Measurements from ENCODE around the gene APOBEC3F.
A peak's percentile ranks its signal among the peaks of the same experiment; 100 is the strongest.
"Not testable (repeated sequence)": the region's sequence is repeated elsewhere in the genome, so short reads cannot be mapped to it uniquely, and the experiment has no call there.

APOBEC3F gene

DNA sequence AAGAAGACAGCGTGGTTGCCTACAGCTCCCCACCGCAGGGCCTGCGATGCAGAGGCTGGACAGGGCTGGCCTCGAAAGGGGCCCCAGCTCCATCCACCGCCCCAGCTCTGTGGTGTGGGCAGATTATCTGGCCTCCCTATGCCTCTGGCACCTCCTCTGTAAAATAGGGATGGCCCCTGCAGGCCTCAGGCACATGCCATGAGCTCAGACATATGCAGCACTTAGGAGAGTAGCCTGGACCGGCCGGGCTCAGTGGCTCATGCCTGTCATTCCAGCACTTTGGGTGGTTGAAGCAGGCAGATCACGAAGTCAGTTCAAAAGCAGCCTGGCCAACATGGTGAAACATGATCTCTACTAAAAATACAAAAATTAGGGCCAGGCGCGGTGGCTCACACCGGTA, 12.4 kb upstream of the APOBEC3F start:
- no peak for DNase-seq

DNA sequence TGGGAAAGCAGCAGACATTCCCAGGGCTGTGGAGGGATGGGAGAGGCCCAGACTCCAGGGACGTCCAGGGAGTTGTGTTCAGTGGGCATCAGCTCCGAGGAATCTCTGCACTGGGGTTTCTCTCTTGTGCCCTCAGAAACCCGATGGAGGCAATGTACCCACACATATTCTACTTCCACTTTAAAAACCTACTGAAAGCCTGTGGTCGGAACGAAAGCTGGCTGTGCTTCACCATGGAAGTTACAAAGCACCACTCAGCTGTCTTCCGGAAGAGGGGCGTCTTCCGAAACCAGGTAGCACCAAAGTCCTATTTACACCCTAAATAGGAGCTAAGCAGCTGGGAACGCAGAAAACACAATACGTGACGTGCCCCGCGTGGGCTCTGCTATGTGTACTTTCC, 11.4 kb upstream of the APOBEC3F start:
- DNase-seq = no peak

DNA sequence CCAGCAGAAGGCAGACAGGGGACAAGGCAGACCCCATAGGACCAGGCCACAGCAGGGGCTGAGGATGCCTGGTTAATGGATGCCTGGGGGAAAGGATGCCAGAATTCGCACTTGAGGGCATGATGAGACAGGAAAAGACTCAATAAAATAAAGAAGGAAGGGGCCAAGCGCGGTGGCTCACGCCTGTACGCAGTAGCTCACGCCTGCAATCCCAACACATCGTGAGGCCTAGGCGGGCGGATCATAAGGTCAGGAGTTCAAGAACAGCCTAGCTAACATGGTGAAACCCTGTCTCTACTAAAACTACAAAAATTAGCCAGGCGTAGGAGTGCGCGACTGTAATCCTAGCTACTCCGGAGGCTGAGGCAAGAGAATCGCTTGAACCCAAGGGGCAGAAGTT, 10.0 kb upstream of the APOBEC3F start:
- DNase-seq = no peak

DNA sequence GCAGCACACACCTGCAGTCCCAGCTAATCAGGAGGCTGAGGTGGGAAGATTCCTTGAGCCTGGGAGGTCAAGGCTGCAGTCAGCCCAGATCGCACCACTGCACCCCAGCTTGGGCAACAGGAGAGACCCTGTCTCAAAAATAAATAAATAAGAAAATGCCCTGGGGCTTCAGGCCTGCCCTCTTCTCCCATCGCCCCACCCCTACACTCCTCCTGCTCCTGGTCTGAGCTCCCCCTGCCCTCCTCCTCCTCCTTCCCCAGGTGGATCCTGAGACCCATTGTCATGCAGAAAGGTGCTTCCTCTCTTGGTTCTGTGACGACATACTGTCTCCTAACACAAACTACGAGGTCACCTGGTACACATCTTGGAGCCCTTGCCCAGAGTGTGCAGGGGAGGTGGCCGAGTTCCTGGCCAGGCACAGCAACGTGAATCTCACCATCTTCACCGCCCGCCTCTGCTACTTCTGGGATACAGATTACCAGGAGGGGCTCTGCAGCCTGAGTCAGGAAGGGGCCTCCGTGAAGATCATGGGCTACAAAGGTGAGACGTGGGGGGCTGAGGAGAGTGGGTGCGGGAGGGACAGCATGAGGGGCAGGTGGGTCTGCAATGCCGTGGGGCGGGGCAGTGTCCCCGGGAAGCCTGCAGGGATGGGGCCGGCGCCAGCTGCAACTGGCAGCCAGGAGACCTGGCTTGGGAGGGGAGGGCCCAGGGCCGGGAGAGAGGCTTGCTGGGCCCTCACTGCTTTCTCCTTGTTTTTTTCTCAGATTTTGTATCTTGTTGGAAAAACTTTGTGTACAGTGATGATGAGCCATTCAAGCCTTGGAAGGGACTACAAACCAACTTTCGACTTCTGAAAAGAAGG, 9.0 kb upstream of the APOBEC3F start:
- DNase-seq = not testable (repeated sequence)

DNA sequence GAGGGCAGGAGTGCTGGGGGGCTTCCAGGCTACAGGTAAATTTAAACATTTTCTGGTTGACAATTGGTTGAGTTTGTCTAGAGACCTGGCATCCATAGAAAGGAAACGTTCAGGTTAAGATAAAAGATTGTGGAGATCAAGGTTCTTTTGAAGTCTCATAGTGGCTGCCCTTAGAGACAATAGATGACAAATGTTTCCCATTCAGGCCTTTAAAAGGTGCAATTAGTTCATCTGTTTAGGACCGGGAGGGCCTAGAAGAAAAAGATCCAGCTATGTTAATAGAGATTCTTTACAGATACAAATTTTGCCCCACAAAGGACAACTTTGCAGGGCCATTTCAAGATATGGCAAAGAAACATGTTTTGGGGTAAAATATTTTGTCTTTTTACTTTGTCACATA, 3.6 kb upstream of the APOBEC3F start:
- peak; percentile 9 for DNase-seq

DNA sequence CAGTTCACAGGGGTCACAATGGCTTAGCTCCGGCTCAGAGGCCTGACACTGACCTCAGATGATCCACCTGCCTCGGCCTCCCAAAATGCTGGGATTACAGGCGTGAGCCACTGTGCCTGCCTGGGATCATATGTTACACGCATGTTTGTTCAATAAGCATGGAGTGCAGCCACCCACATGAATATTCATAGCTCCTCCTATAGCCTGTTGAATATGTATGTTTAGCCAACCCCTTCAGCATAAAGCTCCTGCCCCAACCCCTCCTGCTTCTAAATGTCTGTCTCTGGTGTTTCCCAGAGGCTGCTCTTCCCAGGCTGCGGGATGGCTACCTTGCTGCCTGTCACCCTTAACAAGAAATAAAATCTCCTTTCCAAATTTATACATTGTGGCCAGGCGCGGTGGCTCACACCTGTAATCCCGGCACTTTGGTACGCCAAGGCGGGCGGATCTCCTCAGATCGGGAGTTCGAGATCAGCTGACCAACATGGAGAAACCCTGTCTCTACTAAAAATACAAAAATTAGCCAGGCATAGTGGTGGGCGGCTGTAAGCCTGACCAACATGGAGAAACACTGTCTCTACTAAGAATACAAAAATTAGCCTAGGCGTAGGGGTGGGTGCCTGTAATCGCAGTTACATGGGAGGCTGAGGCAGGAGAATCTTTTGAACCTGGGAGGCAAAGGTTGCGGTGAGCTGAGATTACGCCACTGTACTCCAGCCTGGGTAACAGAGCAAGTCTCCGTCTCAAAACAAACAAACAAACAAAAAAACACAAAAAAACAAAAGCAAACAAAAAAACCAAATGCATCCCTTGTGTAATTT, 1.1 kb upstream of the APOBEC3F start:
- no peak for DNase-seq

DNA sequence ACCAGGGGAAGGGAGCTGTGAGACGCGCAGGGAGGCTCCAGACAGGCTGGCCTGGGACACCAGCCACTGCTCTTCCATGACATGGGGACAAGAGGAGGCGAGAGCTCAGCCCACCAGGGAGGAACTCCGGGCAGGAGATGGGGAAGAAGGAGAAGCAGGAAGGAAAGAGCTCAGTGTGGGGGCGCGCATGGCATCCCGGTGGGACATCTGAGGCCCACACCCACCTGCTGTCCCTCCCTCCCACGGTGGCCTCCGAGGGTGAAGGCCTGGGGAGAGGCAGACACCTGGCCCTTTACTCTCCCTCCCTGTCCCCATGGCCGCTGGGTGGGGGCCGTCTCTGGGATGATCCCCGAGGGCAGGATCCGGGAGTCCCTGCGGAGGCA, 518 bp upstream of the APOBEC3F start:
- not testable (repeated sequence) for DNase-seq

DNA sequence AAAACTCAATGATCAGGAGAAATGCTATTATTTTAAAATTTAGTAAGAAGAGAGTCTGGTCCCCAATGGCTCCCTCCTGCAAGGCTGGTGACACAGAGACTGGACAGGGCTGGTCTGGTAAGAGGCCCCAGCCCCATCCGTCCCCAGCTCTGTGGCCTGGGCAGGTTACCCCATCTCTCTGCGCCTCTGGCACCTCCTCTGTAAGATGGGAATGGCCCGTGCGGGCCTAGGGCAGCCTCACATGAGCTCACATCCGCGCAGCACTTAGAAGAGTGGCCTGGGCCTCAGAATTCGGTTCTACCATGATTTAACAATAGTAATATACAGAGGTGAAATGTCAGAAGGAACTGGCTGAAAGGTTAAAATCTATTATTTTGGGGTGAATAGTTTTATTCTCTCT, 1.2 kb downstream of the APOBEC3F start:
- DNase-seq = no peak

DNA sequence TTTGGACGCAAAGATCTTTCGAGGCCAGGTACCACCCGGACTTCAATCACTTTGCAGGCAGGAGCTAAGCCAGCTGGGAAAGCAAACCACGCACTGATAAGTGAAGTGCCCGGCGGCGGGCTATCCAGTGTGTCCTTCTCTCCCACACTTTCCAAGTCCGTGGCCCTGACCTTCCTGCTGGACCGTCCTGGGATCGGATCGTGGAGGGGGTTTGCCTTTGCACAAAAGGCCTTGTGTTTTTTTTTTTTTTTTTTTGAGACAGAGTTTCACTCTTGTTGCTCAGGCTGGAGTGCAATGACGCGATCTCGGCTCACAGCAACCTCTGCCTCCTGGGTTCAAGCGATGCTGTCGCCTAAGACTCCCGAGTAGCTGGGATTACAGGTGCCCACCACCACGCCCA, 2.4 kb downstream of the APOBEC3F start:
- DNase-seq = not testable (repeated sequence)

DNA sequence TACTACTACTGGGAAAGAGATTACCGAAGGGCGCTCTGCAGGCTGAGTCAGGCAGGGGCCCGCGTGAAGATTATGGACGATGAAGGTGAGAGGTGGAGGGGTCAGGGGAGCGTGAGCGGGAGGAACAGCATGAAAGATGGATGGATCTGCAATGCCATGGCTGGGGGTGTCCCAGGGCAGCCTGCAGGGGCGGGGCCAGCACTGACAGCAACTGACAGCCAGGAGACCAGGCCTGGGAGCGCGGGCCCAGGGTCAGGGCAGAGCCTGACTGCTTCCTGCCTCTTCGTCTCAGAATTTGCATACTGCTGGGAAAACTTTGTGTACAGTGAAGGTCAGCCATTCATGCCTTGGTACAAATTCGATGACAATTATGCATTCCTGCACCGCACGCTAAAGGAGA, 4.5 kb downstream of the APOBEC3F start:
- DNase-seq = not testable (repeated sequence)

DNA sequence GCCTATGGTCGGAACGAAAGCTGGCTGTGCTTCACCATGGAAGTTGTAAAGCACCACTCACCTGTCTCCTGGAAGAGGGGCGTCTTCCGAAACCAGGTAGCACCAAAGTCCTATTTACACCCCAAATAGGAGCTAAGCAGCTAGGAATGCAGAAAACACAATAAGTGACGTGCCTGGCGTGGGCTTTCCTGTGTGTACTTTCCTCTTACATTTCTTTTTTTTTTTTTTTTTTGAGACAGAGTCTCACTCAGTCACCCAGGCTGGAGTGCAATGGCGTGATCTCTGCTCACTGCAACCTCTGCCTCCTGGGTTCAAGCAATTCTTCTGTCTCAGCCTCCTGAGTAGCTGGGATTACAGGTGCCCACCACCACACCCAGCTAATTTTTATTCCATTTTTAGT, 8.8 kb downstream of the APOBEC3F start:
- not testable (repeated sequence) for DNase-seq

DNA sequence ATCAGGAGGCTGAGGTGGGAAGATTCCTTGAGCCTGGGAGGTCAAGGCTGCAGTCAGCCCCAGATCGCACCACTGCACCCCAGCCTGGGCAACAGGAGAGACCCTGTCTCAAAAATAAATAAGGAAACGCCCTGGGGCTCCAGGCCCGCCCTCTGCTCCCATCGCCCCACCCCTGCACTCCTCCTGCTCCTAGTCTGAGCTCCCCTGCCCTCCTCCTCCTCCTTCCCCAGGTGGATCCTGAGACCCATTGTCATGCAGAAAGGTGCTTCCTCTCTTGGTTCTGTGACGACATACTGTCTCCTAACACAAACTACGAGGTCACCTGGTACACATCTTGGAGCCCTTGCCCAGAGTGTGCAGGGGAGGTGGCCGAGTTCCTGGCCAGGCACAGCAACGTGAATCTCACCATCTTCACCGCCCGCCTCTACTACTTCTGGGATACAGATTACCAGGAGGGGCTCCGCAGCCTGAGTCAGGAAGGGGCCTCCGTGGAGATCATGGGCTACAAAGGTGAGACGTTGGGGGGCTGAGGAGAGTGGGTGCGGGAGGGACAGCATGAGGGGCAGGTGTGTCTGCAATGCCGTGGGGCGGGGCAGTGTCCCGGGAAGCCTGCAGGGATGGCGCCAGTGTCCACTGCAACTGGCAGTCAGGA, 11.3 kb downstream of the APOBEC3F start:
- DNase-seq = not testable (repeated sequence)

DNA sequence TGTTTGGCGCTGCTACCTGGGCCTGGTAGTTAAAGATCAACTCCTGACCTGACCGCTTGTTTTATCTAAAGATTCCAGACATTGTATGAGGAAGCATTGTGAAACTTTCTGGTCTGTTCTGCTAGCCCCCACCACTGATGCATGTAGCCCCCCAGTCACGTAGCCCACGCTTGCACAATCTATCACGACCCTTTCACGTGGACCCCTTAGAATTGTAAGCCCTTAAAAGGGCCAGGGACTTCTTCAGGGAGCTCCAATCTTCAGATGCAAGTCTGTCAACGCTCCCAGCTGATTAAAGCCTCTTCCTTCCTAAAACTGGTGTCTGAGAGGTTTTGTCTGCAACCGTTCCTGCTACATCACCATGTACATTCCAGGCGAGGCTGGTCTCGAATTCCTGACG, 15.0 kb downstream of the APOBEC3F start:
- DNase-seq = no peak

DNA sequence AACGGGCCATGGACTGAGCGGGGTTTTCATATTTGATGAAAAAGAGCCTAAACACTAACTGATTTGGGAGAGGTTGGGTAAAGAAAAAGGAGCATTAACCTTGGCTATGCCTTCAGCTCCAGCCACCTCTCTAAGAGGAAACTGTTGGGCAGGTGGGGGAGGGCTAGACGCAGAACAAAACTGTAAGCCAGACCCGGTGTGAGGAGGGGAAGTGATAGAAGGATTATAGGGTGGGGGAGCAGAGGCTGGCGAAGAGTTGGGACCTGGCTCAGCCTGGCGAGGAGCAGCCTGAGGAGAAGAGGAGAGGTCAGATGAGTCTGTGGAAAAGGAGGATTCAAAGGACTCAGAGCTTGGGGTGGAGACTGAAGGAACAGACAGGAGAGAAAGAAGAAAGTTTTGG, 20.6 kb downstream of the APOBEC3F start:
- not testable (repeated sequence) for DNase-seq

DNA sequence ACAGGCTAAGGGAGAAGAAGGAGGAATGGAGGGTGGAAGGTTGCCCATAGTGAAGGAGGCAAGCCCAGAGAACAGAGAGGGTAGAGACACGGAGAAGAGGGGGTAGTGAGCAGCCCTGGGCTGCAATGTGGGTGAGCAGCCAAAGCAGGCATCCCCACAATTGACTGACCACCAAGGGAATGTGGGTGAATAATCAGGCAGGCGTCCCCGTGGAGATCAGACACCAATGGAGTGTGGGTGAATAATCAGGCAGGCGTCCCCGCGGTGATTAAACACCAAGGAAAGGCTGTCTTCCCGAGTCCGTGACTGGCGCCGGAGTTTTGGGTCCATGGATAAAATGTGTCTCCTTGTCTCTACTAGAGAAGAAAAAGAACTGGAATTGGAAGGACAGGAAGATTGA, 21.3 kb downstream of the APOBEC3F start:
- DNase-seq = not testable (repeated sequence)

DNA sequence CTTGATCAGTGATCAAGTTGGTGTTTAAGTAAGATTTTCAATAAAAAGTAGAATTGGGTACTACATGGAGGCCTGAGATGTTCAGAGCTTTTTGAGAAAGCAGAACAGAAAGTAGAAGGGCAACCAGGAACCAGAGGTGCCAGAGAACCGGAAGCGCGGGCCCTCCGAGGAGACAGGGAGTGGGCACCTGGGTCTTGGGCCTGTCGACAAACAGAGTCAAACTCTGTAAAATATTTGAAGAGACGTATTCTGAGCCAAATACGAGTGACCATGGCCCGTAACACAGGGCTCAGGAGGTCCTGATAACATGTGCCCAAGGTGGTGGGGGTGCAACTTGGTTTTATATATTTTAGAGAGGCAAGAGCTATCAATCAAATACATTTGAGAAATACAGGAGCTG, 23.2 kb downstream of the APOBEC3F start:
- not testable (repeated sequence) for DNase-seq

DNA sequence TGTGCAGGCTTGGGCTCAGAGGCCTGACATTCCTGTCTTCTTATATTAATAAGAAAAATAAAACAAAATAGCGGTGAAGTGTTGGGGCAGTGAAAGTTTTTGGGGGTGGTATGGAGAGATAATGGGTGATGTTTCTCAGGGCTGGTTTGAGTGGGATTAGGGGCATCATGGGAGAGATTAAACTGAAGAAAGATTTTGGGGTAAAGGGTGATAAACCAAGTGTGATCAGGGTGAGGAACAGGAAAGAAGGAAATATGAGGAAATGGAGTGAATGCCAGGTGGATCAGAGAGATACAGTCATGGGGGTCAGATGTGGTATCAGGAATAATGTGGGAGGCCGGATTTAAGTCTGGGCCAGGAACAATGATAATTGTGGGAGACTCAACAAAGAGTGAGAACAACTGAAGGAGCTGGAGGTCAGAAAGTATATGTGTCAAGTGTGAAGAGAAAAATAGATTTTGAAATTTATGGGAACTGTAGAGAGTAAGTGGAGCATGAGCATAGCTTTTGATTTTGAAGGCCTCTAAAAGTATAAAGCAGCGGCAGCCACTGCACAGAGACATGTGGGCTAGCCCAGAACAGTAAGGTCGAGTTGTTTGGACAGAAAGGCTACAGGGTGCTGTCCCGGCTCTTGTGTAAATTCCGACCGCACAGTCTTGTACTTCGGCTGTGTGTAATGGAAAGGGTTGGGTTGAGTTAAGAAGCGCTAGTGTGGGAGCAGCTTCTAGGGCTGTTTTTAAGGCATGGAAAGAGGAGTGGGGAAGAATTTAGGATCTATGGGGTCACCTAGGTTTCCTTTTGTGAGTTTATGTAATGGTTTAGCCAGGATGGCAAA, 26.0 kb downstream of the APOBEC3F start:
- DNase-seq = not testable (repeated sequence)

DNA sequence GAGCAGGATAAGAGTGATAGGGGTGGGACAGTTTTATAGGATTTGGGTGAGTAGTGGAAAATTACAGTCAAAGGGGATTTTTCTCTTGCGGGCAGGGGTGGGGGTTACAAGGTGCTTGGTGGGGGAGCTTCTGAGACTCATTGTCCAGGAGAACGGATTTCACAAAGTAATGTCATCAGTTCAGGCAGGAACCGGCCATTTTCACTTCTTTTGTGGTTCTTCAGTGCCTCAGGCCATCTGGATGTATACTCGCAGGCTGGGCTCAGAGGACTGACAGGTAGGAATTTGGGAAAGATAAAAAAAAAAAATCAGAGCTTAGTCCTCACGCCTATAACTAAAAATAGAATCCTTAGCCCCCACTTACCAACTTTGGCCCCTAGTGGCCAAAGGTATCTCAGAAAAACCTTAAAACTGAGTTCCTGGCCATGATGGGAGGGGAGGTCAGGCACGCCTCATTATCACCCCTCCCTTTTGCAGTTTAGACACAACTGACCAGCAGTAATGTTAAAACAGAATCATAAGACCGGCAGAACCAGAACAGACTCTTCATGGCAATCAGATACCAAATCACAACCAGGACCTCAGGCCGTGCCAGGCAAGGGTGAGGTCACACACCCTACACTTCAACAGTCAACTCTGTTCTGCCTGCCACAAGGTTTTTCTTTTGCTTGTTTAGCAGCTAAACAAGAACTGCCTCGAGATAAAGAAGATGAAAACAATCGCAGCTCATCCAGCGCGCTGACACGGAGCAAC, 27.5 kb downstream of the APOBEC3F start:
- DNase-seq = no peak

DNA sequence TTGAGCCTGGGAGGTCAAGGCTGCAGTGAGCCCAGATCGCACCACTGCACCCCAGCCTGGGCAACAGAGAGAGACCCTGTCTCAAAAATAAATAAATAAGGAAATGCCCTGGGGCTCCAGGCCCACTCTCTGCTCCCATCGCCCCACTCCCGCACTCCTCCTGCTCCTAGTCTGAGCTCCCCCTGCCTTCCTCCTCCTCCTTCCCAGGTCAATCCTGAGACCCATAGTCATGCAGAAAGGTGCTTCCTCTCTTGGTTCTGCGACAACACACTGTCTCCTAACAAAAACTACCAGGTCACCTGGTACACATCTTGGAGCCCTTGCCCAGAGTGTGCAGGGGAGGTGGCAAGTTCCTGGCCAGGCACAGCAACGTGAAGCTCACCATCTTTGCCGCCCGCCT, 29.5 kb downstream of the APOBEC3F start:
- DNase-seq = no peak

DNA sequence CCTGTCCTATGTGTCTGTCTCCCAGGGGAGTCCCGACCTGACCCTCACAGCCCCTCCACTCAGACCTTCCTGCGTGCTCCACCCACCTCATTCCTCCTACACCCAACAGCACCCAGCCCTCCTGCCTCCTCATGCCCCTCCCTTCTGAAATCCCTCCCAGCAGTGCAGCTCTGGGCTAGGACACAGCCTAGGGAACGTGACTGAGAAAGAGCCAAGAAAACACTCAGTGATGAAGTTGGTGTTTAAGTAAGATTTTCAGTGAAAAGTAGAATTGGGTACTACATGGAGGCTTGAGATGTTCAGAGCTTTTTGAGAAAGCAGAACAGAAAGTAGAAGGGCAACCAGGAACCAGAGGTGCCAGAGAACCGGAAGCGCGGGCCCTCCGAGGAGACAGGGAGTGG, 31.9 kb downstream of the APOBEC3F start:
- DNase-seq = not testable (repeated sequence)

DNA sequence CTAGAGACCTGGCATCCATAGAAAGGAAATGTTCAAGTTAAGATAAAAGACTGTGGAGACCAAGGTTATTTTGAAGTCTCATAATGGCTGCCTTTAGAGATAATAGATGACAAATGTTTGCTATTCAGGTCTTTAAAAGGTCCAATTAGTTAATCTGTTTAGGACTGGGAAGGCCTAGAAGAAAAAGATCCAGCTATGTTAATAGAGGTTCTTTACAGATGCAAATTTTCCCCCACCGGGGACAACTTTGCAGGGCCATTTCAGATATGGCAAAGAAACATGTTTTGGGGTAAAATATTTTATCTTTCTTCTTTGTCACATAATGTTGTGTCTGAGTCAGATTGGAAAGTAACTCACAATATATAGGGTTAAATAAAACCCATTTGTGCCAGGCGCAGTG, 33.3 kb downstream of the APOBEC3F start:
- DNase-seq = no peak

All from CD4-positive, alpha-beta T cell treated with Interleukin-21 for 1 hour (primary cell).